Neuron (in vitro differentiated cells): Measurements from ENCODE around the gene MYRFL.

Experiments used
- H2AFZ ChIP-seq: one replicate; pipeline ENCODE4 v1.6.1; 2013; ENCODE audit warnings: low read depth, mild to moderate bottlenecking, inconsistent platforms, low read length, moderate library complexity
- H3K27me3 ChIP-seq: one replicate; pipeline ENCODE4 v1.6.1; 2013; ENCODE audit warnings: low read length; ENCODE audit not compliant: insufficient read depth
- H3K36me3 ChIP-seq: one replicate; pipeline ENCODE4 v1.6.1; 2013; ENCODE audit warnings: low read length; ENCODE audit not compliant: insufficient read depth
- H3K4me1 ChIP-seq: one replicate; pipeline ENCODE4 v1.6.1; 2013; ENCODE audit warnings: low read length; ENCODE audit not compliant: insufficient read depth
- H3K4me3 ChIP-seq: 2 replicates; pipeline ENCODE4 v1.5.1; 2013; ENCODE audit warnings: mild to moderate bottlenecking, low read length, moderate library complexity
- H3K9me3 ChIP-seq: one replicate; pipeline ENCODE4 v1.6.1; 2013; ENCODE audit warnings: low read length

The MYRFL gene

DNA sequence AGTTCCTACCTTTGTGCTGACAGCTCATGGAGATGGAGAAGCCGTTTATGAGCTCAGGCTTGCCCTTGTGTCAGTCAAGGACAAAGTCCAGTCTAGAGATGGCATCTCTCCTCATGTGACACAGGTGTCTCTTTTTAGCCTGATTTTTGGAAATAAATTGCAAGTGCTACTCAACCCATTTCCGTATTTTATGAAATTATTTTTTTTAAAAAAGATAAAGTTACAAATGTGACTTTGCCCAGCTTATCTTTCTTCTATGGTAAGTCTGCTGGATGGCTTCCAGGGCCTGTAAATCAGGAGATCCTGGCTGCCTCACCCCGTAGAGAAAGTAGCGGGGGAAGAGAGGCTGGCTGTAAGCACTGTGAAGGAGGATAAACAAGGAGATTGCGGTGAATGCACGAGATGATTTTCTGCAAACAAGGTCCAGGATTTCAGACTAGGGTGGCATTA is 169.7 kb downstream of the MYRFL start:
- Histone ChIP-seq H3K4me1 (no peaks in the 10 kb centered on the region), H3K36me3 (no peaks in the 10 kb centered on the region), H3K4me3 (no peak overlapping the region)

DNA sequence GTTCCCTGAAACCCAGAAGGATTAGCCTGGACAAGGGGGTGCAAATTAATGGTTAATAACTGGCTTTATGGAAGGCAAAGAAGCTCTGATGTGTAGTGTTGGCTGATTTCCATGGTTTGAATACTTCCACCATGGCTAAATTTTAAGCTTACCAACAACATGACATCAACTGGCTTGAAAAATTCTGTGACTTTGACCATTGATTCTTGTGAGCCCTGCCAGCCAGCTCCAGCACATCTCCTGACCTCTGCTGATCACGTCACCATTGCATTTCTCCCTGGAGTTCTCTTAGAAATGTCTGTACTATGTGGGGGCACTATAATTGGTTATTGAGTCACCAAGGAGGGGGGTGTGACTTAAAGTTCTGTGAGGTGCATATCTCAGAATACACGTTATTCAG is 171.2 kb downstream of the MYRFL start:
- H3K27me3 ChIP-seq, result no peaks in the 10 kb centered on the region
- H2AFZ ChIP-seq, result no peak overlapping the region
- no peaks in the 10 kb centered on the region for H3K4me1 ChIP-seq
- H3K9me3 ChIP-seq, result no peaks in the 10 kb centered on the region
- no peak overlapping the region for H3K4me3 ChIP-seq
- no peaks in the 10 kb centered on the region for H3K36me3 ChIP-seq

More for the DNA sequence above, 169.7 kb downstream of the MYRFL start:
- no peaks in the 10 kb centered on the region for H3K9me3 ChIP-seq
- no peak overlapping the region for H2AFZ ChIP-seq
- H3K27me3 ChIP-seq, result no peaks in the 10 kb centered on the region

DNA sequence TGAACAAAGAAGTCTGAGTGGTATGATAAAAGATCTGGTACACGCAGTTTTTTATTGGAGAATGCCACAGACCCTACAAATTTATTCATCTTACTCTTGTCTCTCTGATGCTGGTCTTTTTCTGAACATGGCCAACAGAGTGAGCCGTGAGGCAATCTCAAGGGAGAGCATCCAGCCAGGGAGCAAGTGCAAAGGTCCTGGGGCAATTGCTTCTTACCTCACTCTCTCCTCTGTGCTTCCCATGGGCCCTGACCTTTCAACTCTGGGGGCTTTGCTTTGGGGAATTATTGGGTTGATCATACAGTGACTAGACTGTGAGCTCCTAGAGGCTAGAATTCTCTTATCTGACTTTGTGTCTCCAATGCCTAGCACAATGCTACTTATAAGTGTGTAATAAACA is 171.7 kb downstream of the MYRFL start:
- Histone ChIP-seq H3K4me3 (no peak overlapping the region), H3K9me3 (no peaks in the 10 kb centered on the region), H2AFZ (no peak overlapping the region), H3K27me3 (no peaks in the 10 kb centered on the region), H3K4me1 (no peaks in the 10 kb centered on the region), H3K36me3 (no peaks in the 10 kb centered on the region)

DNA sequence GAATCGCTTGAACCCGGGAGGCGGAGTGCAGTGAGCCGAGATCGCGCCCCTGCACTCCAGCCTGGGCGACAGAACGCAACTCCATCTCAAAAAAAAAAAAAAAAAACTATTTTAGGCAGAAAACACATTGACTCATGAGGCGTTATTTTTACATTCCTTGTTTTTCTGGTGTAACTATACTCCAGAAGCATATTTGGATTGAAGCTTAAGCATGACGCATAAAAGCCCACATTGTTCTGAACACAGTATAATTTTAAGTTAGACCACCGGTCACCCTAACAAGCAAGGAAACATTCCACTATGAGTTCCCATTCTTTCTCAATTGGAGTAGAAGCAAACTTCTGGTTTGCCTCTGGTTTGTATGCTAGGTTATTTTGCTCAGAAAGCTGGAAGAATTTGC is 173.0 kb downstream of the MYRFL start:
- H3K36me3 ChIP-seq, result no peaks in the 10 kb centered on the region
- no peak overlapping the region for H2AFZ ChIP-seq
- H3K4me3 ChIP-seq, result no peak overlapping the region
- no peaks in the 10 kb centered on the region for H3K4me1 ChIP-seq
- H3K9me3 ChIP-seq, result no peaks in the 10 kb centered on the region
- no peaks in the 10 kb centered on the region for H3K27me3 ChIP-seq

DNA sequence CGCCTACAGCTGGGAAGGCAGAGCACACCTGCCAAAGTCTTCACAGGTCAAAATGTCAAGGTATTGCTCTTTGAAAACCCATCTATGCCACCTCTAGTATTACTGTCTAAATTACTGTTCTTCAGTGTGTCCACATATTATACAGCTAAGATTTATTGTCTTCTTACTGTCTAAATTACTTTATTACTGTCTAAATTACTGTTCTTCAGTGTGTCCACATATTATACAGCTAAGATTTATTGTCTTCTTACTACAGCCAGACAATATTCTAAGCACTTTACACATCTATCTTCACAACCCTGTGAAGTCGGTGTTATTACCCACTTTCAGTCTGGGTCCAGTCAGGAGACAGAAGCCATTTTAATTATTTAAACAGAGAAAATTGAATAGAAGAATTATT is 173.9 kb downstream of the MYRFL start:
- H2AFZ ChIP-seq, result no peak overlapping the region
- no peaks in the 10 kb centered on the region for H3K36me3 ChIP-seq
- H3K9me3 ChIP-seq, result no peaks in the 10 kb centered on the region
- no peaks in the 10 kb centered on the region for H3K4me1 ChIP-seq
- no peak overlapping the region for H3K4me3 ChIP-seq
- H3K27me3 ChIP-seq, result no peaks in the 10 kb centered on the region

DNA sequence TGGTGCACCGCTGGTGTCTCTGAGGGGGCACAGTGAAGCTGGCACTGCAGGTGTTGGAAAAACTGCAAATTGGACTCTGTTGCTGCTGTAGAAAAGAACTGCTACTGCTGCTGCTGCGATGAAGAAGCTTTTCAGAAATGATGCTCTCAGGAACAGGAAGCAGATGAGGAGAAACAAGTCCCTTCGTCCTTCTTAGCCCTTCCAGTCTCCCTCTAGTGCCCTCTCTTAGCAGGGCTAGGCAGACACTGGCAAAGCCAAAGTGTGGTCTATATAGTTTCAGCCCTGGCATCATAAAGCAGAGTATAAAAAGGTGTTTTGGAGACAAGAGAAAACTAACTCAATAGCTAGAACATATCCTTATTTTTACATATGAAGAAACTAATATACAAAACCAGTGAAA is 174.5 kb downstream of the MYRFL start:
- H3K4me3 ChIP-seq, result no peak overlapping the region
- H3K9me3 ChIP-seq, result no peaks in the 10 kb centered on the region
- no peaks in the 10 kb centered on the region for H3K4me1 ChIP-seq
- H2AFZ ChIP-seq, result no peak overlapping the region
- no peaks in the 10 kb centered on the region for H3K36me3 ChIP-seq
- no peaks in the 10 kb centered on the region for H3K27me3 ChIP-seq

DNA sequence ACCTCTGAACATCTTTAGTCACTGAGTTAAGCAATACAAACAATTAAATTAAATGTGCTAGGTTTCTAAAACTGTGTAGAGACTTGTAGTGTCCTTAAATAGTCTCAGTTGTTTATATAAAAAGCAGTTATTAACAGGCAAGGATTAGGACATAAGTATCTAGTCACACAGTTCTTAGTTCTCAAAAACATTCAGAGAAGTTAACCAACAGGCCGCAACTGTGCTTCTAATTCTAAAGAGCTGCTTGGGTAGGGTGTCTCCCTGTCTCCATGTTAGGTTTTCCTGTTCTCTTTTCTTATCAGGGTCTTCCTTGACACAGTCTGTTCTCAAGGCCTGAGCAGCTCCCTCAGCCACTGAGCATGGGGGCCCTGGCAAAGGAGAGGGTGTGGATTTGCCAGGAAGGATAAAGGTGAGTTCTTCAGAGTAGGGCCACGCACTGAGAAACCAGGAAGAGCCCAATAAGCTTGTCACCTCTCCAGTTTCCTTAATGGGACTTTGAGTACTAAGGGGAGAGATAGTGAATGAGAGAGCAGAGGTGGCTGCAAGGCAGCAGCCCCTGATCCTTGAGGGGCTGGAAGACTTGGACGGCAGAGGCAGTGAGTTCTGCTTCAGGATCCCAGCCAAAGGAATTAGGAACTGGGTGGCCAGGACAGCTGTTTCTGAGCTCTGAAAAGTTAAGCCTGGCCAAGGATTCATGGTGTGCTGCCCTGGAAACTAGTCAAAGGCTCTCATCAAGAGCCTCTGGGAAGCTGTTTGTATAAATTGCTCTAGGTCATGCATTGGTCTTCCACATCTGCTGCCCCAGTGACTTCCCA is 177.3 kb downstream of the MYRFL start:
- Histone ChIP-seq H3K4me1 (no peaks in the 10 kb centered on the region), H3K4me3 (no peak overlapping the region), H2AFZ (no peak overlapping the region), H3K36me3 (no peaks in the 10 kb centered on the region), H3K27me3 (no peaks in the 10 kb centered on the region), H3K9me3 (no peaks in the 10 kb centered on the region)

DNA sequence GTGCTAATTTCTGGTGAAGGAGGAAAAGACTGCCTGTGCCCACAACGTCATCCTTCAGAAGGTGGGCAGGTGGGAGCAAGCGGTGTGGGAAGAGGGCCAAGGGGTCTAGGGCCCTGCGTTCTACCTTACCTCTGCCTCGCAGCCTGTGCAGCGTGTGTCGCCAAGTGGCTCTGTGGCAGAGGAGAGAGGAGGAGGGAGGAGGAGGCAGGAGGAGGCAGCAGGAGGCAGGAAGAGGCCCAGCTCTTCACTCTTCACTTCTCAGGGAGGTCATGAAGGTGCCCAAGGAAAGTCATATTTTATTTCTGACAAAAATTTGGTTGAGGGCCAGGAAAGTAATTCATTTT is 177.9 kb downstream of the MYRFL start:
- no peaks in the 10 kb centered on the region for H3K4me1 ChIP-seq
- H3K4me3 ChIP-seq, result no peak overlapping the region
- H2AFZ ChIP-seq, result no peak overlapping the region
- no peaks in the 10 kb centered on the region for H3K9me3 ChIP-seq
- no peaks in the 10 kb centered on the region for H3K36me3 ChIP-seq
- H3K27me3 ChIP-seq, result no peaks in the 10 kb centered on the region

DNA sequence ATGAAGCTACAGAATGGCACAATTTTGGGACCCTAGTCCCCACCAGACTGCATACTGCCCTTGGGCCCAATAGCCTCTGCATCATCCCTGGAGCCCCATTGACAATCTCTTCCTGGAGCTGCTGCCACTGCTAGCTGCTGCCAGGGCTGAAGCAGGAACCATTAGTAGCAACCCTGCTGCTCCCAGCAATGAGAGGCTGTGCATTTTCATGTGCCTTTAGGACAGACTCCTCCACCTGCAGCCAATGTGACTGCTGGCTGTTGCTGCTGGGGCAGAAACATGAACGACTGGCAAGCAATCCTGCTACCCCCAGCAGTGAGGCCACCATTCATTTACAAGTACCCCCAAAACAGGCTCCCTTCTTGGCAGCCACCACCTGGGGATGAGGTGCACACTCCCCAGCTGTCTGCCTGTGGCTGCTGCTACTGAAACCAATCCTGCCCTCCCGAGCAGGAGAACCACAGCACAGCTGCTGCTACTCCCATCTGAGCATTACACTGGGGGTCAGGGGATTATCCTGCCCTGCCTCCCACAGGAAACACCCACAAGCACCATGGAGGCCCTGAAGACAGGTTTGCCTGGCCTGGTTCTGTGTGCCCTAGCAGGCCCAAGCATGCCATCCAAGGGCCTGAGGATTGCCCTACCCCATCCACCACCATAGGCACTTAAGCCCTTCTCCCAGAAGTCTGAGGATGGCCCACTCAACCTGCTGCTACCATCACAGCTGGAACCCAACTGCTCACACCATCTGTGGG is 181.0 kb downstream of the MYRFL start:
- Histone ChIP-seq H3K9me3 (peaks cover 3% of the 10 kb centered on the region), H3K4me1 (no peaks in the 10 kb centered on the region), H3K4me3 (no peak overlapping the region), H3K36me3 (no peaks in the 10 kb centered on the region), H2AFZ (no peak overlapping the region), H3K27me3 (no peaks in the 10 kb centered on the region)

DNA sequence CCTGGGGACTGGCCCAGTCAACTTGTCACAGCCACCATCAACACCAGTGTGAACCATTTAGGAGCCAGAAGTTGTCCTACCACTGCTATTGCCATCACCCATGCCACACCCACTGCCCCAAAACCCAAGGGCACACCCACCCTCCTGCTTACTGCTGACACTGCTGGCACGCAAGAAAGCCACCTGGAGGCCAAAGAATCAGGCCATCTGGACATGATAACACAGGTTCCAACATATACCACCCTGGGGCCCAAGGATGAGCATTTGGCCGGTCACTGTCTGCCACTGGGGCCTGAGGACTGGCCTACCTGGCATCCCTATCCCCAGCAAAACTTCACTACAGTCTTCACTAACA is 181.6 kb downstream of the MYRFL start:
- Histone ChIP-seq H3K27me3 (no peaks in the 10 kb centered on the region), H3K36me3 (no peaks in the 10 kb centered on the region), H3K4me3 (no peak overlapping the region), H2AFZ (no peak overlapping the region), H3K4me1 (no peaks in the 10 kb centered on the region), H3K9me3 (peaks cover 3% of the 10 kb centered on the region)

DNA sequence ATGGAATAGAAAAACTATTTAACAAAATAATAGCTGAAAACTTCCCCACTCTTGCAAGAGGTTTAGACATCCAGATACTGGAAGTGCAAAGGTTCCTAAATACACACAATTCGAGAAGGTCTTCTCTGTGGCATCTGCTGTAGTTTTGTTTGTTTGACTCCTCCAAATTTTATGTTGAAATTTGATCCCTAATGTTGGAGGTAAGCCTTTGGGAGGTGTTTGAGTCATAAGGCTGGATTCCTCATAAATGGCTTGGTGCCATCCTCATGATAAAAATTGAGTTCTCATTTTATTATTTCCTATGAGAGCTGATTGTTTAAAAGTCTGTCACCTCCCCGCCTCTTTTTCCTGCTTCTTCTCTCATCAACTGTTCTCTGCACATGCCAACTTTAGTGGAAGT is 182.7 kb downstream of the MYRFL start:
- no peaks in the 10 kb centered on the region for H3K4me1 ChIP-seq
- H3K36me3 ChIP-seq, result no peaks in the 10 kb centered on the region
- peaks cover 3% of the 10 kb centered on the region for H3K9me3 ChIP-seq
- no peak overlapping the region for H3K4me3 ChIP-seq
- H2AFZ ChIP-seq, result no peak overlapping the region
- H3K27me3 ChIP-seq, result no peaks in the 10 kb centered on the region
